Measurements from ENCODE around the gene HMCES. TPM values are rescaled to one million over a fixed set of nuclear protein-coding genes. Genes with fewer than 3 reads are reported as not detected.

HMCES gene
- total and polyA plus RNA-seq, 7 donors, result 15.2 to 41.2 (median 21.6) TPM

DNA sequence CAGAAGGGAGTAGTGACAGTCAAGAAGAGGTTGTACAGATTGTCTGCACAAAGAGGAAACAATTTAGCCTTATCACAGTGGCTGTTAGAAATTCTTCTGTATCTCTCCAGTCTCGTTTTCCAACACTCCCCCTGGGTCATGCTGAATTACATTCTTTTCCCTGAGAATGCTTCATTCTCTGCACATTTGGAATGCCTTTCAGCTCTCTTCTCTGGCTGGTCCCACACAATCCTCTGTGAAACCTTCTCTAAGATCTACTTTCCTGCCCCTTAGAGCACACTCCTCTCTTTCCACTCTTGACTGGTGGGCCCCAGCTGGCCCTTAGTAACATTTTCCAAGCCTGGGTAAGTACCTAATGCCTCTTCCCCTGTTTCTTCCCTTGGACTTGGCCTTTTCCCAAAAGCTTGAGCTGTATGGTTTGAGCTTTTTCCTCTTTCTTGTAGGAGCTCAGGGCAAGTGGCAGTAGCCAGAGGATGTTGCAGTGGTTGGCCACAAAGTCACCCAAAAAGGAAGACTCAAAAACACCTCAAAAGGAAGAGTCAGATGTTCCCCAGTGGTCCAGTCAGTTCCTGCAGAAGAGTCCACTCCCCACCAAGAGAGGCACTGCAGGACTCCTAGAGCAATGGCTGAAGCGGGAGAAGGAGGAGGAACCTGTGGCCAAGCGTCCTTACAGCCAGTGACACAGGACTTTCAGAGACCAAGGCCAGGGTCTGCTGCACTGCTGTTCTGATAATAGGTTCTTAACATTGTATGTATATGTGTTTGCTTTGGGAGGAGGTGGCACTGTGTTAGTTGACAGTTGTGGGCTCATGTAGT lies 25.7 kb downstream of the HMCES start:
- TF ChIP-seq POLR2A (IDR thresholded peaks at IDR 0.05) (no peak), POLR2AphosphoS5 (IDR thresholded peaks at IDR 0.05) (no peak), EP300 (IDR thresholded peaks at IDR 0.05) (no peak)
- TF ChIP-seq, protein P1, sequence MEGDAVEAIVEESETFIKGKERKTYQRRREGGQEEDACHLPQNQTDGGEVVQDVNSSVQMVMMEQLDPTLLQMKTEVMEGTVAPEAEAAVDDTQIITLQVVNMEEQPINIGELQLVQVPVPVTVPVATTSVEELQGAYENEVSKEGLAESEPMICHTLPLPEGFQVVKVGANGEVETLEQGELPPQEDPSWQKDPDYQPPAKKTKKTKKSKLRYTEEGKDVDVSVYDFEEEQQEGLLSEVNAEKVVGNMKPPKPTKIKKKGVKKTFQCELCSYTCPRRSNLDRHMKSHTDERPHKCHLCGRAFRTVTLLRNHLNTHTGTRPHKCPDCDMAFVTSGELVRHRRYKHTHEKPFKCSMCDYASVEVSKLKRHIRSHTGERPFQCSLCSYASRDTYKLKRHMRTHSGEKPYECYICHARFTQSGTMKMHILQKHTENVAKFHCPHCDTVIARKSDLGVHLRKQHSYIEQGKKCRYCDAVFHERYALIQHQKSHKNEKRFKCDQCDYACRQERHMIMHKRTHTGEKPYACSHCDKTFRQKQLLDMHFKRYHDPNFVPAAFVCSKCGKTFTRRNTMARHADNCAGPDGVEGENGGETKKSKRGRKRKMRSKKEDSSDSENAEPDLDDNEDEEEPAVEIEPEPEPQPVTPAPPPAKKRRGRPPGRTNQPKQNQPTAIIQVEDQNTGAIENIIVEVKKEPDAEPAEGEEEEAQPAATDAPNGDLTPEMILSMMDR (IDR thresholded peaks at IDR 0.05), result no peak
- Histone ChIP-seq H3K4me3 (no peak overlapping the region), H3K27me3 (no peaks in the 10 kb centered on the region), H3K27ac (peak overlapping the region; percentile 68 to 82 (median 74)), H3K36me3 (peaks cover under 1 to 53% (median 5%) of the 10 kb centered on the region in 4 donors), H3K9me3 (no peaks in the 10 kb centered on the region), H3K4me1 (peaks cover 0 to 11% (median 3%) of the 10 kb centered on the region in 4 donors)
- intact Hi-C loops (cut with DNase I), result loop anchor here (1.0 kb wide), 1 partner anchor 10 kb away; no protein-coding TSS in a partner anchor
- DNase-seq, result no peak
- 81 to 85% methylated on average over 3 of the region's 3 CpGs for WGBS, 2 donors

DNA sequence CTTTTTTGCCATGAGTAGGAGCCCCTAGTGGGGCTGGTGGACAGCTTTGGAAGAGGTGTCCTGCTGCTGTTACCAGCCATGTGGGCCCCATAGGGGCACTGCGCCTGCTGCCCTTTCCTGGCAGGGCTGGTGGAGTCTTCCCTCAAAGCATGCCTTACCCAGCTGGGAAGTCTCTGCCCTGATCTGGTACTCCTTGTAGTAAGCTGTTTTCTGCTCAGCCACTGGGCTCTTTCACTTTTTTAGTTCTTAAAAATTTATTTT lies 26.2 kb downstream of the HMCES start:
- intact Hi-C loops (cut with DNase I), result loop anchor here (1.0 kb wide), 1 partner anchor 9 kb away; no protein-coding TSS in a partner anchor
- H3K4me3 ChIP-seq, result no peak overlapping the region
- no peaks in the 10 kb centered on the region for H3K9me3 ChIP-seq
- DNase-seq, result no peak
- 95% methylated on average over 1 of the region's 1 CpG for WGBS, 2 donors
- H3K27ac ChIP-seq, result peak overlapping the region; percentile 68 to 82 (median 74)
- TF ChIP-seq EP300 (IDR thresholded peaks at IDR 0.05) (no peak), POLR2AphosphoS5 (IDR thresholded peaks at IDR 0.05) (no peak), POLR2A (IDR thresholded peaks at IDR 0.05) (no peak)
- TF ChIP-seq, protein P1 (IDR thresholded peaks at IDR 0.05), result no peak
- H3K4me1 ChIP-seq, result peaks cover 0 to 11% (median 3%) of the 10 kb centered on the region in 4 donors
- peaks cover 0 to 48% (median 5%) of the 10 kb centered on the region in 4 donors for H3K36me3 ChIP-seq
- no peaks in the 10 kb centered on the region for H3K27me3 ChIP-seq

DNA sequence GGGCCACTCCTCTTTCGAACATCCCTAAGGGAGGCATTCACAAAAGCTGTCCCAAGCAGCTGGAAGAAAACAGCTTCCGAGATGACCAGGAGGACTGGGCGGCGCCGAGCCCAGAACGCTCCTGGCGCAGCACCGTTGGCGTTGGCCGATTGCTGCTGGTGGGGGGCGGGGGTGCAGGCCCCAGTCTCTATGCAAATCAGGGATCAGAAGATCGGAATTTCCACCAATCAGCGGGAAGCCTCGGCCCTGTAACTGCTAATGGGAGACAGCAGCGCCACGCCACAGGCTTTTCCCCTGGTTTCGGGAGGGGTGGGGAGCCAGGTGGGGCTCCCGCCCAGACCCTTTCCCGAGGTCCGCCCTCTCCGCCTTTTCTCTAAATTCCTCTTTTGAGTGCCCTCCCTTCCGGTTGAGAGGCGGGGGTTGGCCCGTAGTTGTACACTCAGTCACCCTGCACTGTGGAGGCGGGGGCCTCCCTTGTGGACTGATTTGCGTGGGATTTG lies 27.0 kb downstream of the HMCES start:
- peak overlapping the region; percentile 68 to 82 (median 74) for H3K27ac ChIP-seq
- TF ChIP-seq POLR2A (IDR thresholded peaks at IDR 0.05), result peak in 1 of 2 donors; percentile 19
- no peak for TF ChIP-seq EP300 (IDR thresholded peaks at IDR 0.05)
- TF ChIP-seq POLR2AphosphoS5 (IDR thresholded peaks at IDR 0.05), result peak; percentile 48 to 79 (median 68)
- 48 to 81% methylated on average over 26 of the region's 26 CpGs for WGBS, 2 donors
- peak; percentile 96 for DNase-seq
- H3K27me3 ChIP-seq, result no peaks in the 10 kb centered on the region
- H3K4me3 ChIP-seq, result peak overlapping the region; percentile 9 to 43 (median 34)
- peaks cover 0 to 11% (median 3%) of the 10 kb centered on the region in 4 donors for H3K4me1 ChIP-seq
- intact Hi-C loops (cut with DNase I), result no loop called here
- no peaks in the 10 kb centered on the region for H3K9me3 ChIP-seq
- peaks cover 0 to 40% (median 5%) of the 10 kb centered on the region in 4 donors for H3K36me3 ChIP-seq

DNA sequence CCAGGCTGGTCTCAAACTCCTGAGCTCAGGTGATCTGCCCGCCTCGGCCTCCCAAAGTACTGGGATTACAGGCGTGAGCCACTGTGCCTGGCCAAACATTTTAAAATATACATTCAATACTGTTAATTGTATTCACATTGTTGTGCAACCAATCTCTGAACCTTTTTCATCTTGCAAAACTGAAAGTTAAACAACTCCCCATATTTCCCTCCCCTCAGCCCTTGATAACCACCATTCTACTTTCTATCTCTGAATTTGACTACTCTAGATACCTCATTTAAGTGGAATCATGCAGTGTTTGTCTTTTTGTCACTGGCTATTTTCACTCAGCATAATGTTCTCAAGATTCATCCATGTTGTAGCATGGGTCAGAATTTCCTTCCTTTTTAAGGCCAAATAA lies 30.0 kb downstream of the HMCES start:
- intact Hi-C loops (cut with DNase I), result no loop called here
- H3K9me3 ChIP-seq, result no peaks in the 10 kb centered on the region
- TF ChIP-seq POLR2A (IDR thresholded peaks at IDR 0.05), result no peak
- TF ChIP-seq EP300 (IDR thresholded peaks at IDR 0.05), result no peak
- no peak for TF ChIP-seq POLR2AphosphoS5 (IDR thresholded peaks at IDR 0.05)
- TF ChIP-seq, protein P1 (IDR thresholded peaks at IDR 0.05), result no peak
- H3K27me3 ChIP-seq, result no peaks in the 10 kb centered on the region
- 94 to 96% methylated on average over 3 of the region's 3 CpGs for WGBS, 2 donors
- no peak overlapping the region for H3K4me3 ChIP-seq
- no peak overlapping the region for H3K27ac ChIP-seq
- H3K36me3 ChIP-seq, result peaks cover 0 to 14% (median 0%) of the 10 kb centered on the region in 4 donors
- H3K4me1 ChIP-seq, result peaks cover 0 to 11% (median 5%) of the 10 kb centered on the region in 4 donors
- DNase-seq, result no peak
